GM21529 (cell line): ENCODE data around the gene USP6NL.

Source experiments
- ATAC-seq: cut with Tn5 transposase; IDR thresholded peaks from one replicate; pipeline ENCODE4 v1.9.1; 2021; ENCODE audit not compliant: unreplicated experiment

USP6NL gene

DNA sequence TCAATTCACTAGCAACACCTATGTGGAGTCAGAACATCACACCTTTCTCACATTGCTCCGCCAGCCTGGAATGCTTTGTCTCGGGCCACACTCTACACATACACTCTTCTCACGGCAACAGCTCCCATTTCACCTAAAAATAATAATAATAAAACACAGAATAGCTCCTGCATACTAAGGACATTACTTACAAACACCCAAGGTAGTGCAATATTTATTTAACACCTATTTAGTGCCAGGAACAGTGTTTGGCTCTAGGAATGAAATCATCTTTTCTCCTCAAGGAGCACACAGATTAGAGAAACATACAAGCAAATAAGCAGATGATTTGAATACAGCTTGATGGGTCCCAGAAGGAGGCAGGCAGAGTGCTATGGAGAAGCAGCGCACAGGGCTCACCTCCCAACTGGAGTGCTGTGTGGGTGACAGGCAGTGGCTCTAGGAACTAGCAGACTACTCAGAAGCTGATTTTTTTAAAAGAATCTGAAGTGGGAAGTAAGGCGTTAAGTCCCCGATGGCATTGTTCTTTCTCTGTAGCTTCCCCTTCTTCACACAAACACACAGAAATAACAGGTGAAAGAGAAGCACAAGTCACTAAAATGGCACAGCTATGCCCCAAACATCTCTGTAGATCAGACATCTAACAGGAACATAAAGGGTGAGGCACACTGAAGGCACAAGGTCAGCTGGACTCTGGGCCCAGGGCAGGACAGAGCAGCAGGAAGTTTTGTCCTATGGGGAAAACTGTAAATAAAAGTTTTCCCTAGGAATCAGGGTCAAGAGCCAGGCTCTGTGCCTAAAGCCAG, 16.7 kb downstream of the USP6NL start:
- ATAC-seq = no peak

DNA sequence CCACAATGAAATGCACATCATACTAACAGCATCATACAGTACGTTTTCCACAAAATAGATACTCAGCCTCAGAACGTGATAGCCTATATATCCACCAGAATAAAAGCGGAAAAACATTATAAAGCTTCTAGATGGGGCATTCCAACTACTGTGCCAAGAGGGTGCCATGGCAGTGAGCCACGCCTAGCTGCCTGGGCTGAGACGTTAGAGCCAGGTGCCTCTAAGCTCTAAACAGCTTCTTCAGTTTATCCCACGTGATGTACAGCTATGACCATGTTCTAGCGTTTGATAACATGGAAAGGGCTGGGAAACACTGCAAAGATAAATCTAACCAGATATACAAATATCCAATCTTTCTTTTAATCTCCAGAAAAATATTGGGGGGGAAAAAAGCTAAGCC, 17.8 kb downstream of the USP6NL start:
- no peak for ATAC-seq

DNA sequence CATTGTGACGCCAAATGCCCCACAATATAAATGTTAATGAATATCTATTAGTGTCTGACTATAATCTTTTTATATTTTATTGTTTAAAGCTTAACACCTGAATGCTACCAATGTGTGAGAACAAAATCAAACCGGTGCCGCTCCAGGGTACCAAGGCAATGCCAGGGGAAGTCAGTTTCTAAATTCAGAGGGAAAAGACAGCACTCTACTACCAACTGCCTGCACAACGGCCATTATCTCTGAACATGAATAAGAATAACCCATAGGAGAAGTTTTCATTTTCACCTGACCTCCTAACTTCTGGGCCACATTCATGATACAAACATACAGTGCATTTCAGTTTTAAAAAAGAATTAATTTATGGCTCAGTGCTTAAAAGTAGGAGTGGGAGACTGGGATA, 21.7 kb downstream of the USP6NL start:
- ATAC-seq = no peak

DNA sequence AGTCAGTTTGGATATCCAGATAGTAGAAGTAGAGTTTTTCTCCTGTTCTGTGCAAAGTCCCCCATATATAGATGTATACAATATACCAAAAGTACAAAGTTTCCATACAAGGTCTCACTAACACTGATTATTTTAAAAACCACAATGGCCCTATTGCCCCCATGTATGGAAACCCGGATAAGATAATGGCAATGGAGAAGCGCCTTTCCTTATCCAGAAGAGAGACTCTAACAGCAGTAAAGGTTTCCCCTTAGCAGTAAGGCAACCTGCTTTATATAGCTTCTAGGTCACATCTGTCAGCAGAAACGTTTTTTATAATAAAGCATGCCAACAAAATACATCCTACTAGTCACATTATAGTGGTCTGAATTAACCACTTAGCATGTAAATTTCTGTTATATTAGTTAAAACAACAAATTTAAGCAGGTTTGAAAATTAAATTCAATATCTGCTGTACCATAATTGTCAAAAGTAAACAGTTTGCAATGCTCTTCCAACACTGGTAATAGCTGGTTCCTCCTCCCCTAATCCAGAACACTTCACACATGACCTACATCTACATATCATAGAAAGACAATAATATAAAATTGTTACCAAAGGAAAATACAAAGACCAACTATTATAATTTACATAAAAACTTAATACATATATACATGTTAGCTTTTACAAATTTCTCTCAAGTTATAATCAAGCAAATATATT, 22.4 kb downstream of the USP6NL start:
- no peak for ATAC-seq

DNA sequence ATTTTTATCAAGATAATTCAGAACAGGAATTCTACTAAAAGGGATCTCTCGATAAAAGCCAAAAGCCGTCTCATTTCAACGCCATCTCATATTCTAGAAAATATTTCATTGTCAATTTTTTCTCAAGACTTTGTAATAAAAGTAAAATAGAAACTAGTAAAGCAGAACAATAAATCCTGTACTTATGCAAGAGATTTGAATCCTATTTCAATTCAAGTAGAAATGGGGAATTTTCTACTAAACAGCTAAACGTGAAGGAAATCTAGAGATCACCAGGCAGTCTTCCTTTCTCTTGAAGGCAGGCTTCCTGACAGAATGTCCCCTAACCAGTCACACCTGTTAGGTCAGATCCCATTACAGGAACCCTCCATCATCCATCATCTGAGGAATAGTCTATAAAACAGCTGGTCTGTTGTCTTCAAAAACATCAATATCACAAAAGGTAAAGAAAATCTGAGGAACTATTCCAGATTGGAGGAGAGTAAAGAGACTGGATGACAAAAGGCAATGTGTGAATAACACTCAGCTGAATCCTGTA, 23.7 kb downstream of the USP6NL start:
- no peak for ATAC-seq

DNA sequence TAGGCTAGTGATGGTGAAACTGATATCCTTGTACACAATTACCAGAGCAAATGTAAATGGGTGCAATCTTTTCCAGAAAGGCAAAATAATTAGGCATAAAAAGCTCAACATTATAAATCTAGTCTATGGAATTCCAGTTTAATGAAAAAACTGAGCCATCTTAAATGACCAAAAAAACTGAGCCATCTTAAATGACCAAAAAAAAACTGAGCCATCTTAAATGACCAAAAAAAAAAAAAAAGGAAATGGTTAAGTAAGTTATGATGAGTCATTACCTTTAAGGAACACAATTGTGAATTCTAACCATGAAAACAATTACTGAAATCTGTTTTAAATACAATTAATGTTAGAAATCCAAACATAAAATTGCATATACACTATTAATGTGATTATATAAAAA, 25.3 kb downstream of the USP6NL start:
- no peak for ATAC-seq

DNA sequence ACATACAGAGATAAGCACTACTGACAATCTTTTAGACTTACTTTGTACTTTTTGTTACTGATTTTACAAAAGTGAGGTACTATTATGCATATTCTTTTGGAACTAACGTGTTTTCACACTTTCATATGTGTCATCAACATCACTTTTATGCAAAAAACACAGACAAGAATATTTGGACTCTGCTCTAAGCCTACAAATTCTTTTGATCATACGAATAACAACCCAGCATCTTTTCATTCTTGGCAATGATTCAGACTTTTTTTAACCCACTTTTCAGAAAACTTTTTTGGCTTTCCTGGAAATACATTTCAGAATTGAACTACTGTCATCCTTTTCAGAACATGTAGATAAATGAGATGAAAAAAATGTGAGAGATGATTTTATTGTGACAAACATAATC, 30.2 kb downstream of the USP6NL start:
- ATAC-seq = no peak

DNA sequence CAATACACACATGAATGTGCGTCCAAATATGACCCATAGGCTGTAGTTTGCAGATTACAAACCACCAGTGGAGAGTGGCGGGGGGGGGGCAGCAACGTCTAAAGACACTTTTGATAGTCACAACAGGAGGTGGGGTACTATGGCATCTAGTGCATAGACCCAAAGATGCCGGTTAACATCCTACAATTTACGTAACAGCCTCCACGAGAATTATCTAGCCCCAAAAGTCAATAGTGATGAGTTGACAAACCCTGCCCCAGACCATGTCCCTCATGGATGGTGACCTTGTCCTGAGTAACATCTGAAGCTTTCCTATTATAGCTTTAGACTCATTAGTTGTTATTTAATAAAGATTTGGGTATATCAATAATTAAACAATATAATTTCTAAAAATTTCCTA, 31.6 kb downstream of the USP6NL start:
- ATAC-seq = no peak

DNA sequence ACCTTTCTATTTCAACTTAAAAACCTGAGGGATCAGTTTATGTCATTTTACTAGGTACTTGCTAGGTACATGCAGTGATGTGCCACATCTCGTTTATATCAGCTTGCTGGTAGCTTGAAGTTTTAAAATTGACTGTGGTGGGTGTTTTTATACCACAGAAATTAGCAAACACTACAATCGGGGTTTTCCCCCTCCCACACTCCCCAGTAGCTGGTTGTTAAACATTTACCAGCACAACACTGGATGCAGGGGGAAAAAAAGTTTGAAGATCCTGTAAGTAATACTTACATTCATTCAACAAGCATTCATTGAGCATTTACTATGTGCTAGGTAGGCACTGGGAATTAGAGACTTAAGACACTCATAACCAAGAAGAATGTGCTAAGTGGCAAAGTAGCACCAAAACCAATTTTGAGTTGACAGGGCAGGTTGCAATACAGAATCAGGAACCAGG, 32.6 kb downstream of the USP6NL start:
- peak; percentile 51 for ATAC-seq

DNA sequence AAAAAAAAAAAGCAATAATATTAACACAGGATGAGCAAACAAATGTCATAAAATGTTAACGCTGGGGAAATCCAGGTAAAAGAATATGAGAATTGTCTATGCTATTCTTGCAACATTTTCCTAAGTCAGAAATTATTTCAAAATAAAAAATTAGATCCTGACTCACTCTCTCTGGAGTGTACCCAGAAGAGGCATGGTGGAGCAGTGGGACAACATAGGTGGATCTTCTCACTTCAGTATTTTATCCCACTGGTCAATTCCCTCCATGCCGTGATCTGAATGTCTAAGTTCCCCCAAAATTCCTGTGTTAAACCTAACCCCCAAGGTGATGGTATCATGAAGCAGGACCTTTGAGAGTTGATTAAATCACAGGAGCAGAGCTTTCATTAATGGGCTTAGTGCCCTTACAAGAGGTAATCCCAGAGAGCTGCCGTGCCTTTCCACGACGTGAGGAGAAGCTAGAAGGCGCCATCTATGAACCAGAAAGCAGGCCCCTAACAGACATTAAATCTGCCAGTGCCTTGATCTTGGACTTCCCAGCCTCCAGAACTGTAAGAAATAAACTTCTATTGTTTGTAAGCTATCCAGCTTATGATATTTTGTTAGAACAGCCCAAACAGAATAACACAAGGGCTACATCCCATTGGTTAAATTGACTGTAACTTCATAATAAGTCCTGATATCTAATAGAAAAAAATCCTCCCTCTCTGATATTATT, 35.2 kb downstream of the USP6NL start:
- no peak for ATAC-seq

DNA sequence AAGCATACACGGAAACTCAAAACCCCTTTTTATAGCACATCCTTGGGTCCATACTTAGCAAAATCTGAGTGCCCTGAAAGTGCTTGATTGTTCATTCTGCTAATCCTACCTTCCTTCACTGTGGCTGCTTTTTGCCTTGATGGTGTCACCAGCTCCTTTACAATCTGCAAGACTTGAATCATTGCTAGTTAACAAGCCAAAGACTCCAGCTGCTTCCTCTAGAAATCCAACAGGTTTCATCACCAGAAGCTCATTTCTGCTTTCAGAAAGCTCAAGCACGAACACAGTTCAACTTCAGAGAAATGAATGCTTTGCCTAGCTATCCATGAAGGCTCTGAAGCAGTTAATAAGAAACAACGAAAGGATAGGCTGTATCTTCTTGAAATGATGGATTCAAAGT, 38.0 kb downstream of the USP6NL start:
- peak; percentile 65 for ATAC-seq

DNA sequence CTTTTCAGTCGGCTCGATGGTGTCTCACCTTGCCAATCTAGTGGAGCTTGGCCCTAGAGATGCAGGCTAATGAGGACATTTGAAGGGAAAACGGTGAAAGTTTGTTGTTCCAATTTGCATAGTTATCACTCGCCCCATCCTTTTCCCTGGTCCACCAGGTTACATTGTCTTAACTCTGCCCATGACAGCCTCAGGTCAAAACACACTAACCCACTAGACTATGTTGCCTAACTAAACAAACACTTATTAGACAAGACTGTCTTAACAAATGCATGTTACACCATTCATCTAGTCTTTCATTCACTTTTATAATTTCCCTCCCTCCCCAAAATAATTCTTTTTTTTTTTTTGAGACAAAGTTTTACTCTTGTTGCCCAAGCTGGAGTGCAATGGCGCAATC, 40.7 kb downstream of the USP6NL start:
- no peak for ATAC-seq

DNA sequence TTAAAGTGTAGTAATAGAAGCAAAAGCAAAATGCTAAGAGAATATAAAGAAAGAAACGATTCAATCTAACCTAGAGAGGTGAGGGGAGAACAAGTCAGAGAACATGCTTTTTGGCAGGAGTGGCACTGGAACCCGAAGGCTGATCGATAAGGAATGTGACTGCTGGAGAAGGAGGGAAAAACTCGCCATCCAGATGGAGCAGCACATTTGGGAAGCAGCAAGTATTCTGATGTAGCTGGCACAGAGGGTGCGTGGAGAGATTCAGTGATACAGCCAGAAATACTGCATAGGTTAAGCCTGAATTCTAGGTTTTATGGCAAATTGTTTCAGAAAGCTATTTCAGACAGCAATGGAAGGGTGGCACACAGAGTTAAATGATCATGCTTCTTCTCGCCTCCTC, 42.0 kb downstream of the USP6NL start:
- ATAC-seq = no peak

DNA sequence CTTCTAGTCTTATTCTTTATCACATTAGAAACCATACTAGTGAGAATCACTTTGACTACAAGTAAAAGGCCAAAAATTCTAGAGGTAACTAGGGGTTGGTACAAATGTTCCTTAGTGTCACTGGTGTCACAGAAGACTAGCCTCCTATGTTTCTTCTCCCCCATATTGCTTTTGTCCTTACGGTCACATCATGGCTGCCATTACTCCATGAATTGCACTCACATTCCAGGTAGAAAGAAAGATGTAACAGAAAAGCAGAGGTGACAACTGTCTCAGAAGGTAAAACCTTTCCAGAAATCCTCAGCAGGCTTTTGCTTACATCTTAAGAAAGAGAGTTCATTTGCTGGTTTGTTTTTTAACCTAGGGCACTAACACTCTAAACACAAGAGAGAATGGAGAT, 42.9 kb downstream of the USP6NL start:
- no peak for ATAC-seq

DNA sequence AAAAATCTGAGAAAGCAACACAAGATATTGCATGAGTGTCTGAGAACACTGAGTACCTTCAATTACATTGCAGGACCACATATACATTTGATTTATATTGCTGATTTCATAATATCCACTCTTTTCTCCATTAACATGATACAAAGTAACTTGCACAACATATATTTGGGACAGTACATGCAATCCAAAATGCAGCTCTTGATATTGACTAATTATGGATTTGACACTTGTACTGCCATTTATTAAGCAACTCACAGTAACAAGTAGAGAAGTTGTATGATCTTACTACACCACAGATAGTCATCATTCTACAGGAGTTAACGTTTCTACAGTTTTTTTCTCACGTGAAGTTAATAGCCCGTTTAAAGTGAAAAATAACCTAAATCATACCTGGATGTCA, 46.7 kb downstream of the USP6NL start:
- ATAC-seq = no peak

DNA sequence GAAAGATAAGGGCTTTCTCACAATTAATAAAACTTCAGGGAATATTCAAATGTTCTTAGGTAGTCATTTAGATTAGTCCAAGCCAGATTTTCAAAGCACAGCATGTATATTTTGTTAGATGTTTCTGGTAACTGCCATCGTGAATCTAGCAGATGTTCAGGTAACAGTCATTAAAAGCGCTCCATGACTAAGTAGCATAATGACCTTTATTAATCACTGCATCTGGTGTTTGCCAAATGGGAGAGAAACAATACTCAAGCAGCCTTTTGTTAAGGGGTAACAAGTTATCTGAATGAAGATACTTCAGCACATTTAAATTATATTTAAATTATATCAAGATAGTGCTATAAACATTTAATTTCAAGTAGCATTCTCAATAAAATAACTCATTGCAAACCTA, 47.5 kb downstream of the USP6NL start:
- no peak for ATAC-seq

DNA sequence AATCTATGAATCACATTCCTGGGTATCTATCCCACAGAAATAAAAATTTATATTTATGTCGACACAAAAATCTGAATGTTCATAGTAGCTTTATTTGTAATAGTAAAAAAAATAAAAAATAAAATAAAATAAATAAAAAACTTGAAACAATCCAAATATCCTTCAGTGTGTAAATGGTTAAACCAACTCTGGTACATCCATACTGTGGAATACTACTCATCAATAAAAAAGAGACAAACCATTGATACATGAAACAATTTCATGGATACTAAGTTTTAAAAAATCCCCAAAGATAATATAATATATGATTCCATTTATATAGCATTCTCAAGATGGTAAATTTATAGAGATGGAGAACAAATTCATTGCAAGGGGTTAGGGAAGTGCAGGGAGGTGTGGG, 48.6 kb downstream of the USP6NL start:
- no peak for ATAC-seq

DNA sequence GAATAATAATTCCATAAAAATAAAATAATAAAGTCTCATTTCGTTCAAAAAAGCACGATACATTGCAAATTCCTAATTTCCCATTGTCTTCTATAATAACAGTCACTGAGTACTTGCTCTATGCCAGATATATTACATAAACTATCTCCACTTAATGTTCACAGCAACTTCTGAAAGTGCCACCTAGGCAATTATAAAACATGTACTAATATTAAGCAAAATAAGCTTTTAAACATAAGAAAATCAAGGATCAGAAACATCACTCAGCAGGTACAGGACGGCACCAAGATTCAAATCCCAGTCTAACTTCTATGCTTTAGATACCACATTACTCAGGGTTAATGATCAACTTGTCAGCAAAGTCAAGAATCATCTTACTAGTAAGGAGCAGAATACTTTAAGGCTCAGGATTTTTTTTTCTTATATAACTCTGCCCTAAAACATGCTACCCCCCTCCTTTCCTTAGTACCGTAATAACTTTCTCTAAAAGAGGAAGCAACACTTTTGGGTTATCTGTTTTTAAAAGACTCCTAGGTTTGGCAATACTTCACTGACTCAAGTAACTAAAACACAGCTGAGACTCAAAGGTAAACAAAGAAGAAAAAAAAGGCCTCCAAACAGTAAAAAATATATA, 51.3 kb downstream of the USP6NL start:
- ATAC-seq = peak; percentile 80

DNA sequence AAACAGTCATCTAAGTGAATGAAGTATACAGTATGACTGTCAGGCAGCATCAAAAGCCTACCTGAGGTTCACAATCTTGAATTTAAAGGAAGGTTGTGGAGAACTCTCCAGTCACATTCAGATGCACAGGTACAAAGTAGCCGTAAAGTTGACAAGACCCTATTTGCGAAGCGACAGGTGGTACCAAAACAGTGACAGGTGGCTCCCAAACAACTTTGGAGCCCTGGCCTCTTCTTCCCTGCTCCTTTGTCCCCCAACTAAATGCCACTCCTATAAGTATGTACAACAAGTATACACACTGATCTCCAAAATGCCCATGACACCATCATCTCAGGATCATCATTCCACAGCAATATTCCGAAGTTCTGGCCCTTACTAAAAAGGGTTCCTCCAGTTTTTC, 53.5 kb downstream of the USP6NL start:
- ATAC-seq = no peak

DNA sequence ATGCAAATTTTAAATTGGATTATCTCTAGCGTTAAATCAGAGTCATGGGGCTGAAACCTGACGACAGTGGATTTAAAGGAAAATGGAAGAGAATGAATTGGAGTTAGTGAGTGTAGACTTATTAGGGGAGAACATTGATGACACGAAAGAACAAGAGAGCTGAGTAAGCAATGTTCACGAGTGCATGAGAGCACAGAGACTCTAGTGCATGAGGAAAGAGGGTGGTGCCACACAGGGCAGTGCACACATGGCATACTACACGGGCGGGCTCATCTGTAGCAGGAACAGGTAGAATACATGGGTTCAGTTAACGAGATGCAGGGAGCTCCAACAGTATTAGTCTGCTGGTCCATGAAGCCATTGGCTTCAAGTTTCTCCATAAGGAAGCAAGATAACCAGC, 53.9 kb downstream of the USP6NL start:
- ATAC-seq = no peak

DNA sequence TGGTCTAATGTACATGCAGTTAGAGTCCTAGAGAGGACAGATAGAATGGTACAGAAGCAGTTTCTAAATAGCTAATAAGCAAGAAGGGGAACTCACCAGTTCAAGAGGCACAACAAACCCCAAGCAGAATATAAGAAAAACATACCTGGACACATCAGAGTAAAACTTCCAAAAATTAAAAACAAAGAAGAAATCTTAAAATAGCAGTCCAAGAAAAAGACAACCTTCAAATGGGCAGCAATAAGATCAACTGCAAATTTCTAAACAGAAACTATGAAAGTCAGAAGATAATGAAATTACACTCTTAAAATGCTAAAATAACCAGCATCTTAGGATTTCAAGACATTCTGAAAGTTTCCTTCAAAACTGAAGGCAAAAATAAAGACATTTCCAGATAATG, 55.9 kb downstream of the USP6NL start:
- ATAC-seq = no peak
